HepG2 (cell line): ENCODE measurements around the gene COL27A1. TPM values are rescaled to one million over a fixed set of nuclear protein-coding genes. Genes with fewer than 3 reads are reported as not detected.

Experiments
- BCLAF1 ChIP-seq: fragments of 450-650 bp; IDR thresholded peaks from 2 replicates; pipeline ENCODE4 v1.6.1; 2017; ENCODE audit warnings: mild to moderate bottlenecking
- CCDC6 ChIP-seq: sonication (generic); formaldehyde crosslinking; IDR thresholded peaks from 2 replicates; pipeline ENCODE4 v1.8.1; 2022; ENCODE audit warnings: mild to moderate bottlenecking, missing genetic modification reagents, moderate library complexity
- CEBPG ChIP-seq: IDR thresholded peaks from 2 replicates; pipeline ENCODE4 v1.6.1; 2016
- HINFP ChIP-seq: sonication (generic); formaldehyde crosslinking; IDR thresholded peaks from 2 replicates; pipeline ENCODE4 v1.4.0; 2020; ENCODE audit warnings: low read depth, mild to moderate bottlenecking, missing genetic modification reagents
- HNRNPUL1 ChIP-seq: fragments of 200-400 bp; formaldehyde crosslinking; IDR thresholded peaks from 2 replicates; pipeline ENCODE4 v1.6.1; 2017; ENCODE audit warnings: low read depth, mild to moderate bottlenecking, low read length, moderate library complexity
- JDP2 ChIP-seq: sonication (generic); formaldehyde crosslinking; IDR thresholded peaks from 2 replicates; pipeline ENCODE4 v1.8.1; 2022; ENCODE audit warnings: missing genetic modification reagents, borderline replicate concordance
- MXI1 ChIP-seq: IDR thresholded peaks from 3 replicates; pipeline ENCODE4 v1.6.1; 2012; ENCODE audit warnings: low read depth, low read length, inconsistent platforms, borderline replicate concordance
- ZFX ChIP-seq: sonication (generic); formaldehyde crosslinking; IDR thresholded peaks from 2 replicates; pipeline ENCODE4 v1.4.0; 2020; ENCODE audit warnings: mild to moderate bottlenecking, low read depth, missing genetic modification reagents, moderate library complexity
- ZMYM3 ChIP-seq: sonication (generic); formaldehyde crosslinking; IDR thresholded peaks from 2 replicates; pipeline ENCODE4 v1.5.1; 2020; ENCODE audit warnings: mild to moderate bottlenecking, missing genetic modification reagents
- ZNF276 ChIP-seq: sonication (generic); formaldehyde crosslinking; IDR thresholded peaks from 2 replicates; pipeline ENCODE4 v1.4.0; 2020; ENCODE audit warnings: mild to moderate bottlenecking, low read depth, missing genetic modification reagents
- polyA plus RNA-seq, 8 experiments: library from polyadenylated mRNA; depleted of rRNA in 3 of 8; stranded (reverse) in 7 of 8; unstranded in 1 of 8; fragments of >200 nt; fragmentation: Illumina TruSeq in 4 of 8; extraction: Trizol in 4 of 8; gene quantifications; 2 replicates each; pipeline versions ENCODE4 v1.2.1 to v1.2.3, GENCODE V29; 2011 to 2016; ENCODE audit warnings: low read depth in 4 of 8, missing spikeins in 1 of 8, mixed read lengths in 1 of 8; ENCODE audit not compliant: insufficient read depth in 1 of 8
- total RNA-seq, 5 experiments: library from RNA; depleted of rRNA; stranded (reverse); fragments of >200 nt; fragmentation: Illumina TruSeq; extraction: Trizol; gene quantifications; 2 replicates each; pipeline ENCODE4 v1.2.3, GENCODE V29; 2016; ENCODE audit warnings: low read depth in 1 of 5
- TF ChIP-seq, protein P1 (sequence below): sonication (generic); formaldehyde crosslinking; IDR thresholded peaks from 2 replicates; pipeline ENCODE4 v1.4.0; 2020; ENCODE audit warnings: mild to moderate bottlenecking, missing genetic modification reagents
- TF ChIP-seq, protein P2 (sequence below): sonication (generic); formaldehyde crosslinking; IDR thresholded peaks from 2 replicates; pipeline ENCODE4 v1.9.0; 2021; ENCODE audit warnings: missing genetic modification reagents, borderline replicate concordance

Gene COL27A1
- total and polyA plus RNA-seq, 2 of the 13 experiments (the other 11 are each of a cell fraction or from before 2014, with no cell fraction given), result 71.3 to 89.1 TPM

DNA sequence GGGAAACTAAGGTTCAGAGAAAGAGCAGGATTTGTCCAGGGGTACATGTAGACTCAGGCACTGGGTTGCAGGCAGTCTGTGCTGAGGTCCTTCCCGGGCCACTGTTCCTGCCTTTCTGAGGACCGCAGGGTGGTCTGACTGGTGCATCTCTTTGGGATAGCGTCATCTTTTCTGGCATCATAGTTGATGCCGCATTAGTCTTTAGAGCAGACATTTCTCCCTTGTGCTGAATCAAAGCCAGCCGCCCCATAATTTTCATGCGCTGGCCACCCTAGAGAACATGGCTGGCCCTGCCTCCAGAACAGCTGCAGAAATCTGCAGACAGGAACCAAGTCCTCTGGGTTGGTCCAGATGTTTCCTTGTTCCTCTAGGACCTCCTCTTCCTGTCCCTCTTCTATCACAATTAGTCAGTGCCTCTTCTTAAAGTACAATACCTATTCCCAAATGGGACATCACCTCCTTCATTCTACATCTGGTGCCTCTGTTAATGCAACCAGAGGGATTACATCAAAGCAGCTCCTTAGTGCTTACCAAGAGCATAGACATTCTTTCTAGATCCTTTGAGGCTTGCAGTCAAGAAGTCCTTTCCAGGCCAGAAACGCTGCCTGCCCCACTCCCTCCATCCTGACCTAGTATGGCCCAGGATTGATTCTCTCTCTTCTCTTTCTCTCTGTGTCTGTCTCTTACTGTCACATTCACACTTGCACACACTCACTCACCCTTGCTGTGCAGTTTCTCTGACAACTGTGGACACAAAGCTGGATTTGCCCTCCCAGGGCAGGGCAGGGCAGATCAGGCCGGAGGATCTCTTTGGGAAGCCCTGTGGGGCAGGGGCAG, 125.5 kb downstream of the COL27A1 start (continued):
- TF ChIP-seq, protein P1, sequence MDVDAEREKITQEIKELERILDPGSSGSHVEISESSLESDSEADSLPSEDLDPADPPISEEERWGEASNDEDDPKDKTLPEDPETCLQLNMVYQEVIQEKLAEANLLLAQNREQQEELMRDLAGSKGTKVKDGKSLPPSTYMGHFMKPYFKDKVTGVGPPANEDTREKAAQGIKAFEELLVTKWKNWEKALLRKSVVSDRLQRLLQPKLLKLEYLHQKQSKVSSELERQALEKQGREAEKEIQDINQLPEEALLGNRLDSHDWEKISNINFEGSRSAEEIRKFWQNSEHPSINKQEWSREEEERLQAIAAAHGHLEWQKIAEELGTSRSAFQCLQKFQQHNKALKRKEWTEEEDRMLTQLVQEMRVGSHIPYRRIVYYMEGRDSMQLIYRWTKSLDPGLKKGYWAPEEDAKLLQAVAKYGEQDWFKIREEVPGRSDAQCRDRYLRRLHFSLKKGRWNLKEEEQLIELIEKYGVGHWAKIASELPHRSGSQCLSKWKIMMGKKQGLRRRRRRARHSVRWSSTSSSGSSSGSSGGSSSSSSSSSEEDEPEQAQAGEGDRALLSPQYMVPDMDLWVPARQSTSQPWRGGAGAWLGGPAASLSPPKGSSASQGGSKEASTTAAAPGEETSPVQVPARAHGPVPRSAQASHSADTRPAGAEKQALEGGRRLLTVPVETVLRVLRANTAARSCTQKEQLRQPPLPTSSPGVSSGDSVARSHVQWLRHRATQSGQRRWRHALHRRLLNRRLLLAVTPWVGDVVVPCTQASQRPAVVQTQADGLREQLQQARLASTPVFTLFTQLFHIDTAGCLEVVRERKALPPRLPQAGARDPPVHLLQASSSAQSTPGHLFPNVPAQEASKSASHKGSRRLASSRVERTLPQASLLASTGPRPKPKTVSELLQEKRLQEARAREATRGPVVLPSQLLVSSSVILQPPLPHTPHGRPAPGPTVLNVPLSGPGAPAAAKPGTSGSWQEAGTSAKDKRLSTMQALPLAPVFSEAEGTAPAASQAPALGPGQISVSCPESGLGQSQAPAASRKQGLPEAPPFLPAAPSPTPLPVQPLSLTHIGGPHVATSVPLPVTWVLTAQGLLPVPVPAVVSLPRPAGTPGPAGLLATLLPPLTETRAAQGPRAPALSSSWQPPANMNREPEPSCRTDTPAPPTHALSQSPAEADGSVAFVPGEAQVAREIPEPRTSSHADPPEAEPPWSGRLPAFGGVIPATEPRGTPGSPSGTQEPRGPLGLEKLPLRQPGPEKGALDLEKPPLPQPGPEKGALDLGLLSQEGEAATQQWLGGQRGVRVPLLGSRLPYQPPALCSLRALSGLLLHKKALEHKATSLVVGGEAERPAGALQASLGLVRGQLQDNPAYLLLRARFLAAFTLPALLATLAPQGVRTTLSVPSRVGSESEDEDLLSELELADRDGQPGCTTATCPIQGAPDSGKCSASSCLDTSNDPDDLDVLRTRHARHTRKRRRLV (CRISPR knock-in tag), result no peak
- TF ChIP-seq CEBPG (CRISPR knock-in tag) (no peak), MXI1 (no peak), ZFX (CRISPR knock-in tag) (no peak), HINFP (CRISPR knock-in tag) (no peak), ZNF276 (CRISPR knock-in tag) (no peak), CCDC6 (CRISPR knock-in tag) (no peak), HNRNPUL1 (no peak), JDP2 (CRISPR knock-in tag) (no peak), ZMYM3 (CRISPR knock-in tag) (peak; percentile 21; the same call in 1 of the 2 replicates), BCLAF1 (no peak)
- TF ChIP-seq, protein P2, sequence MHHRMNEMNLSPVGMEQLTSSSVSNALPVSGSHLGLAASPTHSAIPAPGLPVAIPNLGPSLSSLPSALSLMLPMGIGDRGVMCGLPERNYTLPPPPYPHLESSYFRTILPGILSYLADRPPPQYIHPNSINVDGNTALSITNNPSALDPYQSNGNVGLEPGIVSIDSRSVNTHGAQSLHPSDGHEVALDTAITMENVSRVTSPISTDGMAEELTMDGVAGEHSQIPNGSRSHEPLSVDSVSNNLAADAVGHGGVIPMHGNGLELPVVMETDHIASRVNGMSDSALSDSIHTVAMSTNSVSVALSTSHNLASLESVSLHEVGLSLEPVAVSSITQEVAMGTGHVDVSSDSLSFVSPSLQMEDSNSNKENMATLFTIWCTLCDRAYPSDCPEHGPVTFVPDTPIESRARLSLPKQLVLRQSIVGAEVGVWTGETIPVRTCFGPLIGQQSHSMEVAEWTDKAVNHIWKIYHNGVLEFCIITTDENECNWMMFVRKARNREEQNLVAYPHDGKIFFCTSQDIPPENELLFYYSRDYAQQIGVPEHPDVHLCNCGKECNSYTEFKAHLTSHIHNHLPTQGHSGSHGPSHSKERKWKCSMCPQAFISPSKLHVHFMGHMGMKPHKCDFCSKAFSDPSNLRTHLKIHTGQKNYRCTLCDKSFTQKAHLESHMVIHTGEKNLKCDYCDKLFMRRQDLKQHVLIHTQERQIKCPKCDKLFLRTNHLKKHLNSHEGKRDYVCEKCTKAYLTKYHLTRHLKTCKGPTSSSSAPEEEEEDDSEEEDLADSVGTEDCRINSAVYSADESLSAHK (CRISPR knock-in tag), result no peak
